Mucosa of rectum (tissue), 2 donors: Measurements from ENCODE around the gene SMG6.
A peak's percentile ranks its signal among the peaks of the same experiment; 100 is the strongest.
"Not testable (repeated sequence)": the region's sequence is repeated elsewhere in the genome, so short reads cannot be mapped to it uniquely, and the experiment has no call there.

ENCODE experiments used
- H3K27ac ChIP-seq, 2 donors: one replicate each; pipeline ENCODE4 v1.7.0; 2013; ENCODE audit warnings: inconsistent platforms in 2 of 2, low read depth in 2 of 2, low read length in 2 of 2
- H3K27me3 ChIP-seq, 2 donors: one replicate each; pipeline ENCODE4 v1.7.0; 2013; ENCODE audit warnings: low read length in 2 of 2; ENCODE audit not compliant: control insufficient read depth in 2 of 2, insufficient read depth in 2 of 2
- H3K36me3 ChIP-seq, 2 donors: one replicate each; pipeline ENCODE4 v1.7.0; 2013; ENCODE audit warnings: low read length in 2 of 2; ENCODE audit not compliant: control insufficient read depth in 2 of 2, insufficient read depth in 2 of 2
- H3K4me1 ChIP-seq, 2 donors: one replicate each; pipeline ENCODE4 v1.7.0; 2013; ENCODE audit warnings: low read length in 2 of 2, mild to moderate bottlenecking in 1 of 2; ENCODE audit not compliant: control insufficient read depth in 2 of 2, insufficient read depth in 2 of 2
- H3K4me3 ChIP-seq, 2 donors: one replicate each; pipeline ENCODE4 v1.7.0; 2013; ENCODE audit warnings: low read length in 2 of 2
- H3K9ac ChIP-seq, 2 donors: one replicate each; pipeline ENCODE4 v1.7.0; 2013; ENCODE audit warnings: low read length in 2 of 2, low read depth in 1 of 2, mild to moderate bottlenecking in 1 of 2
- H3K9me3 ChIP-seq, 2 donors: one replicate each; pipeline ENCODE4 v1.7.0; 2013; ENCODE audit warnings: low read length in 2 of 2; ENCODE audit not compliant: control insufficient read depth in 2 of 2
- donor health status: healthy.
- donor health status: Normal muscosa, but diverticular disease.

SMG6 gene

DNA sequence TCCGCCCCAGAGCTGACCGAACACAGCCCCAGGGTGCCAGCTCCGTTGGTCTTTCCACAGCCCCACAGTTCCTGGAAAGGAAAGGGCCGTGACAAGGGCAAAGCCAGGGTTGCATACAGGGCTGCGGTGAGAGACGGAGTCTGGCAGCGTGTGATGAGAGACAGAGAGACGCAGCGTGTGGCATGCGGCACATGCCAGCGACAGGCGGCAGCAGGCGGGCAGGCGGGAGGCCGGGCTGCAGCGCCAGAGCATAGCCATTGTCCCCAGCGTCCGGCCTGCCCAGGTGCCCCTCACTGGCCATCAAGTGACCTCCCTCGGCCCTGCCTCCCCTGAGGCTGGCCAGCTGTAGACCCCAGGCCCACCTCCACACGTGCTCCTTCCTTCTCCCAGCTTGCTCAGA is 287.1 kb downstream of the SMG6 start:
- Histone ChIP-seq H3K9ac (no peak overlapping the region), H3K4me1 (peaks cover 1 to 2% of the 10 kb centered on the region in 2 donors), H3K4me3 (no peak overlapping the region), H3K27me3 (peaks cover 6 to 18% of the 10 kb centered on the region in 2 donors), H3K27ac (no peak overlapping the region), H3K36me3 (no peaks in the 10 kb centered on the region), H3K9me3 (no peaks in the 10 kb centered on the region)

DNA sequence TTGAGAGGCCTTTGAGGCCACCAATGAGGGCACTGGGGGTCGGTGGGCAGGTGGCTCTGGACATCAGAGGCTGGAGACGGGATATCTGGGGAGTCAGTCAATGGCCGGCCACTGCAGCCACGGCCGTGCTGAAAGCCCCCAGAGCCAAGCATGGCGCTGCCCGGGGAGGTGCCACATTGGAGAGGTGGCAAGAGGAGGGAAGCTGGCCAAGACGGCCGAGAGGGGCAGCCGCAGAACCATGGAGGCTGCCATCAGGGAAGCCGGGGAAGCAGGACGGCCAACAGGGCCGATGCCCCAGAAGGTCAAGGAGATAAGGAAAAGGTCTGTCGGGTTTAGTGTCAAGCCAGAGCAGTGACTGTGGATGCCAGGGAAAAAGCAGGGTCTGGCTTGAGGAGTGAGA is 288.3 kb downstream of the SMG6 start:
- no peaks in the 10 kb centered on the region for H3K9me3 ChIP-seq
- peaks cover 5 to 6% of the 10 kb centered on the region in 2 donors for H3K4me1 ChIP-seq
- H3K27ac ChIP-seq: no peak overlapping the region
- no peaks in the 10 kb centered on the region for H3K36me3 ChIP-seq
- H3K4me3 ChIP-seq: no peak overlapping the region
- peaks cover 6 to 14% of the 10 kb centered on the region in 2 donors for H3K27me3 ChIP-seq
- no peak overlapping the region for H3K9ac ChIP-seq

GRCh38 chr17:2013994-2014317 is 289.6 kb downstream of the SMG6 start:
- peaks cover 5 to 8% of the 10 kb centered on the region in 2 donors for H3K4me1 ChIP-seq
- no peak overlapping the region for H3K9ac ChIP-seq
- H3K27me3 ChIP-seq: peaks cover 3 to 14% of the 10 kb centered on the region in 2 donors
- H3K36me3 ChIP-seq: no peaks in the 10 kb centered on the region
- no peak overlapping the region for H3K4me3 ChIP-seq
- no peaks in the 10 kb centered on the region for H3K9me3 ChIP-seq
- no peak overlapping the region for H3K27ac ChIP-seq

GRCh38 chr17:2013220-2013993 is 290.2 kb downstream of the SMG6 start:
- H3K4me3 ChIP-seq, H3K9me3 ChIP-seq, H3K9ac ChIP-seq, H3K4me1 ChIP-seq, H3K27ac ChIP-seq, H3K36me3 ChIP-seq: not testable (repeated sequence)
- peaks cover 3 to 11% of the 10 kb centered on the region in 2 donors for H3K27me3 ChIP-seq

- Histone ChIP-seq H3K27ac (no peak overlapping the region), H3K9ac (no peak overlapping the region), H3K27me3 (peaks cover 3 to 5% of the 10 kb centered on the region in 2 donors)
Measured at GRCh38 chr17:2012499-2012898, 291.1 kb downstream of the SMG6 start.

GRCh38 chr17:2011411-2012371 is 291.9 kb downstream of the SMG6 start:
- H3K9ac ChIP-seq: no peak overlapping the region

More at GRCh38 chr17:2012499-2012898, 291.1 kb downstream of the SMG6 start:
- Histone ChIP-seq H3K36me3 (no peaks in the 10 kb centered on the region), H3K4me3 (no peak overlapping the region), H3K4me1 (peaks cover 5 to 9% of the 10 kb centered on the region in 2 donors), H3K9me3 (no peaks in the 10 kb centered on the region)

More at GRCh38 chr17:2011411-2012371, 291.9 kb downstream of the SMG6 start:
- H3K4me1 ChIP-seq: peaks cover 5 to 9% of the 10 kb centered on the region in 2 donors
- no peak overlapping the region for H3K4me3 ChIP-seq
- no peaks in the 10 kb centered on the region for H3K9me3 ChIP-seq
- no peaks in the 10 kb centered on the region for H3K36me3 ChIP-seq
- peaks cover 0 to 3% of the 10 kb centered on the region in 2 donors for H3K27me3 ChIP-seq
- H3K27ac ChIP-seq: peak overlapping the region in 1 of 2 donors; percentile 7
